ENCODE results near the gene UXS1.

DNA sequence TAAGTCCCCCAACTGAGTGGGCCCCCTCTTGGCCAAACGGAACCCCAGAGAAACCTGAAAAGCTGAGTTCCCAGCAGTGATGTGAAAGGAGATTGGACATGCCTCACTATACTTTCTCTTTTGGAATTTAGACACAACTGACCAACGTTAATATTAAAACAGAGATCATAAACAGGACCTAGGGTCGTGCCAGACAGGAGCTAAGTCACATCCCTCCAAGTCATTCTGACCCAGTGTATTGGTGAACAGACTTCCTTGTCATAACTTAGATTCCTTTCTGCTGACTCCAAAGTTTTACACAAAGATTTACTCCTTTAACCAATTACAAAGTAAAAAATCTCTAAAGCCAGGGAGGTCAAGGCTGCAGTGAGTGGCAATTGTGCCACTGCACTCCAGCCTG lies 46.9 kb downstream of the UXS1 start:
- TF ChIP-seq, protein P1, sequence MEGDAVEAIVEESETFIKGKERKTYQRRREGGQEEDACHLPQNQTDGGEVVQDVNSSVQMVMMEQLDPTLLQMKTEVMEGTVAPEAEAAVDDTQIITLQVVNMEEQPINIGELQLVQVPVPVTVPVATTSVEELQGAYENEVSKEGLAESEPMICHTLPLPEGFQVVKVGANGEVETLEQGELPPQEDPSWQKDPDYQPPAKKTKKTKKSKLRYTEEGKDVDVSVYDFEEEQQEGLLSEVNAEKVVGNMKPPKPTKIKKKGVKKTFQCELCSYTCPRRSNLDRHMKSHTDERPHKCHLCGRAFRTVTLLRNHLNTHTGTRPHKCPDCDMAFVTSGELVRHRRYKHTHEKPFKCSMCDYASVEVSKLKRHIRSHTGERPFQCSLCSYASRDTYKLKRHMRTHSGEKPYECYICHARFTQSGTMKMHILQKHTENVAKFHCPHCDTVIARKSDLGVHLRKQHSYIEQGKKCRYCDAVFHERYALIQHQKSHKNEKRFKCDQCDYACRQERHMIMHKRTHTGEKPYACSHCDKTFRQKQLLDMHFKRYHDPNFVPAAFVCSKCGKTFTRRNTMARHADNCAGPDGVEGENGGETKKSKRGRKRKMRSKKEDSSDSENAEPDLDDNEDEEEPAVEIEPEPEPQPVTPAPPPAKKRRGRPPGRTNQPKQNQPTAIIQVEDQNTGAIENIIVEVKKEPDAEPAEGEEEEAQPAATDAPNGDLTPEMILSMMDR (conservative IDR thresholded peaks at IDR 0.05; ENCODE audit: low read length): no peak
- no peak for TF ChIP-seq EZH2phosphoT487 (IDR thresholded peaks at IDR 0.05; ENCODE audit: borderline replicate concordance, low read depth, low read length)
